Right ventricle myocardium superior (tissue), 1 donor: Measurements from ENCODE around the gene ZNF829. TPM values are rescaled to one million over a fixed set of nuclear protein-coding genes. Genes with fewer than 3 reads are reported as not detected.

ENCODE experiments used
- ATAC-seq: fragments of 200-7000 bp; cut with Tn5 transposase; one replicate; pipeline ENCODE4 v1.9.1; 2020; ENCODE audit warnings: mild to moderate bottlenecking; ENCODE audit not compliant: poor library complexity
- DNase-seq: peaks from one replicate; pipeline ENCODE4 v3.0.0-alpha.2; 2020
- intact Hi-C: fragments of 100-400 bp; cut with DNase I; formaldehyde crosslinking; loops from one replicate; pipeline ENCODE4 v1.11.2; 2022
- total RNA-seq: library from RNA; stranded (reverse); fragmentation: NEBNext Ultra II Directional; extraction: Animal tissue kit (Norgen Biotek cat#: 25700); gene quantifications from one replicate; pipeline ENCODE4 v1.2.1, GENCODE V29; 2021
- donor health status: DM: no; HTN: yes; CAD: no; lungs with severe emphysema.

The ZNF829 gene
- total RNA-seq, 1 donor from 2014 or later, result 1.8 TPM

GRCh38 chr19:36838784-36839324 lies 77.2 kb downstream of the ZNF829 start:
- intact Hi-C loops, result no loop called here
- DNase-seq, result no peak
- ATAC-seq, result no peak

Other genes starting within 250 kb of the ZNF829 start
- 5.6 TPM for gene ZNF461, start 249.5 kb downstream of the ZNF829 start, total RNA-seq
- gene ZNF567, start 228.7 kb downstream of the ZNF829 start, total RNA-seq, result 3.1 TPM
- 3.7 TPM for gene ZNF850, start 143.5 kb downstream of the ZNF829 start, total RNA-seq
- gene ZNF790, start 77.9 kb downstream of the ZNF829 start, total RNA-seq, result 9.8 TPM
- gene ZNF345, start 65.4 kb downstream of the ZNF829 start, total RNA-seq, result 2.4 TPM
- 7.2 TPM for gene ZNF568, start within 50 bp of the ZNF829 start, total RNA-seq
- gene ZNF420, start 162.1 kb upstream of the ZNF829 start, total RNA-seq, result 8.5 TPM